22Rv1 (cell line): ENCODE data around the gene NAGS.
A peak's percentile ranks its signal among the peaks of the same experiment; 100 is the strongest.
"Not testable (repeated sequence)": the region's sequence is repeated elsewhere in the genome, so short reads cannot be mapped to it uniquely, and the experiment has no call there.

Experiments
- H3K27ac ChIP-seq: fragments of 450-650 bp; 2 replicates; pipeline ENCODE4 v1.5.1; 2017
- ZFX ChIP-seq: fragments of 450-650 bp; IDR thresholded peaks from 2 replicates; pipeline ENCODE4 v1.6.1; 2017; ENCODE audit warnings: antibody characterized with exemption, borderline replicate concordance
- TF ChIP-seq, protein P1 (sequence below): fragments of 450-650 bp; IDR thresholded peaks from 2 replicates; pipeline ENCODE4 v1.5.1; 2017; ENCODE audit warnings: mild to moderate bottlenecking

Gene NAGS

DNA sequence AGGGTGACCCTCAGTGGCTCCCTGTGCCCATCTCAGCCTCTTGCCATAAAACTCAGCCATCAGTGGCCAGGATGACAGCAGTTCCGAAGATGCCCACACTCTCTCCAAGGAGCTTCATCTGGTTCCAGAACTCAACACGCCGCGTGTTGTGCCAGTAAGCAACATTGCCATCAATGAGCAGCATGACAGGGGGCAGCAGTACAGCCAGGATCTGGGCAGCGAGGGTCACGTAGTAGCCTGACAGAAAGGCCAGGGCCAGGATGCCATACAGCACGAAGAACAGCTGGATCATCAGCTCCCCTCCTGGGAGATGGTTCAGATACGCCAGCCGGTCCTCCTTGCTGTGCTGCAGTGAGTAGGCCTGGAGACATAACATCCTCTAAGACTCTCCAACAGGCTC, 7.5 kb downstream of the NAGS start:
- H3K27ac ChIP-seq, result no peak overlapping the region; the same call in 1 of the 2 replicates
- TF ChIP-seq, protein P1, sequence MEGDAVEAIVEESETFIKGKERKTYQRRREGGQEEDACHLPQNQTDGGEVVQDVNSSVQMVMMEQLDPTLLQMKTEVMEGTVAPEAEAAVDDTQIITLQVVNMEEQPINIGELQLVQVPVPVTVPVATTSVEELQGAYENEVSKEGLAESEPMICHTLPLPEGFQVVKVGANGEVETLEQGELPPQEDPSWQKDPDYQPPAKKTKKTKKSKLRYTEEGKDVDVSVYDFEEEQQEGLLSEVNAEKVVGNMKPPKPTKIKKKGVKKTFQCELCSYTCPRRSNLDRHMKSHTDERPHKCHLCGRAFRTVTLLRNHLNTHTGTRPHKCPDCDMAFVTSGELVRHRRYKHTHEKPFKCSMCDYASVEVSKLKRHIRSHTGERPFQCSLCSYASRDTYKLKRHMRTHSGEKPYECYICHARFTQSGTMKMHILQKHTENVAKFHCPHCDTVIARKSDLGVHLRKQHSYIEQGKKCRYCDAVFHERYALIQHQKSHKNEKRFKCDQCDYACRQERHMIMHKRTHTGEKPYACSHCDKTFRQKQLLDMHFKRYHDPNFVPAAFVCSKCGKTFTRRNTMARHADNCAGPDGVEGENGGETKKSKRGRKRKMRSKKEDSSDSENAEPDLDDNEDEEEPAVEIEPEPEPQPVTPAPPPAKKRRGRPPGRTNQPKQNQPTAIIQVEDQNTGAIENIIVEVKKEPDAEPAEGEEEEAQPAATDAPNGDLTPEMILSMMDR, result no peak
- TF ChIP-seq ZFX, result no peak

DNA sequence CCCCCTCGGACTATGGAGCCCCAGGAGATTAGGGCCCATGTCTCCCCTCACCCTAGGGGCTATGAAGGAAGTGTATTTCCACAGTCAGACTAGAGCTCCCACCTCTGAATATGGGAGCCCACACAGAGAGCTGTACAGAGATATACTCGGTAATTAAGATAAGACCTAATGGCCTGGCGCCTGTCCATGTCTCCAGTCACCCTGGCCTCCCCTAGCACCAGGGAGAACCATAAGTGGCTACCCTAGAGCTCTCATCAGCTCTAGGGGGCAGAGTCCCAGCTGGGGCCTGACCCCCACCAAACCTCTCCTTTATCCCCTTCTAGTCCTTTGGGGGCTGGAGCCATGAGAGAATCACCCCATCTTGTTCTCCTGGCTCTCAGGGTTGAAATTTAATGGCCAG, 8.0 kb downstream of the NAGS start:
- TF ChIP-seq, protein P1, result no peak
- TF ChIP-seq ZFX, result no peak
- no peak overlapping the region for H3K27ac ChIP-seq

DNA sequence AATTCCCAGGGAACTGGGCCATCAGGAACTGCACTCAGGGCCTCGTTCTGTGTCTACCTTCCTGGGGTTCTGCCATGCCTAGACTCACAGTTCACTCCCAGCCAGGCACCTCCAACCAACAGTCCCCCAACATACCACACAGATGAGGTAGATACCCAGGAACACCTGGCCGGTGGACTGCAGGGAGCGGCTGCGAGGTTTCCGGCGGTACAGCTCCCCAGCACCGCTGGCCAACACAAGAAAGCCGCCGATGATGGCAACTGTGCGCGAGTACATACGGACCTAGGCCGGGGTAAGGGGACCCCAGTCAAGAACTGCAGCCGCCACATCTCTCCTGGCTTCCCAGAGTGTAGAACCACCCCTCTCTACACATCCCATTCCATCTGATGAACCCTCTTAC, 8.5 kb downstream of the NAGS start:
- no peak overlapping the region for H3K27ac ChIP-seq
- no peak for TF ChIP-seq ZFX

DNA sequence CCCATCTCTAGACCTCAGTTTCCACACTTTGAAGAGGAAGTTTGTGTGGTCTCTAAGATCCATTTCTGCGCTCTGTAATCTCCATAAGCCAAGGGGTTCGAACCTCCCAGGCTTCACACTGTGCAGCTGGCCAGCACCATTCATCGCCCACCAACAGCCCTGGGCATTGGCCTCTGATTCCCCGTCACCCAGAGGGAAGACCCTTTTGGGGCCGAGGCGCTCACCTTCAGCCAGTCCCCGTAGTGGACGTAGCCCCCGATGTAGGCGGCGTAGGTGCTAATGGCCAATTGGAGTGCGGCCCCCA, 9.7 kb downstream of the NAGS start:
- TF ChIP-seq ZFX, result no peak
- TF ChIP-seq, protein P1, result no peak
- H3K27ac ChIP-seq, result peak overlapping the region; percentile 78

DNA sequence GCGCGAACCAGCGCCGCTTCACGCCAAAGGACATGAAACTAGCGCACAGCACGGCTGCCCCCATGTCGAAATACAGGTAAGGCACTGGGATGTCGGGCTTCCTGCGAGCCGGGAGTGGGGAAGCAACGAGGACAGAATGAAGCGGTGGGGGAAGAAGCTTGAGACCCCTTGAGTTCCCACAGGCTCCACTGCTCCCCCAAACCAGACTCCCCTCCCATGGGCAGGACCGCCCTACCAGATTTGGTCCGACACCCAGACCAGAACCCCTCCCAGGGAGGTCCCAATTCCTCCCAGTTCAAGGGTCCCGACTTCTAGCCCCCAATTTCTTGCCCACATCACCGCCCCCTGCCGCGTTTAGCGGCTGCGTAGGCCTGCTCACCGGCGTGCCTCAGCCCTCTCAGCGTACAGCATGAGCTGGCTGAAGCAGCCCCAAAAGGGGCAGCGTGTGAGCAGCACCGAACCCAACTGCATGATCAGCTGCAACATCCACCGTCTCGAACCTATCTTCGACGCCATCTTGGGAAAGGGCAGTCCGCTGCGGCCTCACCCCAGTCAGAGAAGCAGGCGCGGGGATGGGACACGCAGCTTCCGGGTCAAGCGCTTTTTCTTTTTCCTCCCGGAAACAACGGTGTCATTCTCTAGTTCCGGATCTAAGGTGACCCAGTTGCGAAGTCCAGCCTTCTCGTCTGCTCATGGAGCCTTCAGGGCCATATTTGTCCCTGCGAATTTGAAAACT, 10.2 kb downstream of the NAGS start, which contains the start of gene TMEM101:
TSS of gene TMEM101 (minus strand) at position 527 of the 736 bp plus-strand sequence. CDS start at position 516, 11 bp downstream.
- TF ChIP-seq, protein P1, result no peak
- no peak for TF ChIP-seq ZFX
- peak within 1 kb of the TSS; percentile 78 for H3K27ac ChIP-seq

DNA sequence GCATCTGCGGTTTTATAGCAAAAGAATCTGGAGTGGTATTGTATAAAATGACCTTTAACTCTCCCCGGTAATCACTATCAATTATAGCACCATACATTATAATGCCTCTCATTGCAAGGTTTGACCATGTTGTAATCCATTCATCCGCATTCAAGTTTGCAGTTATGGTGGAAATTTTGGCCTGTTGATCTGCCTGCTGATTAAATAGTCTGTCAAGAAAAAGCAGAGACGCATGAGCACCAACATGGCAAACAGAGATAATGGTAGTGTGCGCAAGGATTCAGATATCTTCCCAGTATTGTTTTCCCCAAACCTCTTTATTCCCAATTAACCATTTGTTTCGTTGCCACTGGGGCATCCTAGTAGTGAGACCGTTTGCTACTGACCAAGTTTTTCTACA, 16.8 kb downstream of the NAGS start:
- not testable (repeated sequence) for H3K27ac ChIP-seq

DNA sequence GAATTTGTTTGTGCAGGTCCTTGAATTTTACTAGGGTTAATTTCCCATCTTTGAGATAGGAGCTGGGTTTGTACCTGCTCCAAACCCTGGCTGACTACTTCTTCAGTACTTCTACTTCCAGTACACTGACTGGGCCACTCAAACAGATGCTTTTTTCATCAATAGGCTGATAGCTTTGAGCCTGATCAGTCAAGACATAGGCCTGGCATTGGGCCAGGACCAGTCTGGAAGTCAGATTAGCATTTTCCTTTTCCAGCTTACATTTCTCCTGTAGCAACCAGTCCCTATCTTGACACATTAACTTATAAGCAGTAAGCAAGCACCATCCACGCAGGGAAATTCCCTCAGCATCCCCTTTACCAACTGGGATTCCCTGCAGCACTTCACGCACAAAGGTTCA, 17.8 kb downstream of the NAGS start:
- TF ChIP-seq, protein P1, result no peak
- TF ChIP-seq ZFX, result no peak
- no peak overlapping the region for H3K27ac ChIP-seq

DNA sequence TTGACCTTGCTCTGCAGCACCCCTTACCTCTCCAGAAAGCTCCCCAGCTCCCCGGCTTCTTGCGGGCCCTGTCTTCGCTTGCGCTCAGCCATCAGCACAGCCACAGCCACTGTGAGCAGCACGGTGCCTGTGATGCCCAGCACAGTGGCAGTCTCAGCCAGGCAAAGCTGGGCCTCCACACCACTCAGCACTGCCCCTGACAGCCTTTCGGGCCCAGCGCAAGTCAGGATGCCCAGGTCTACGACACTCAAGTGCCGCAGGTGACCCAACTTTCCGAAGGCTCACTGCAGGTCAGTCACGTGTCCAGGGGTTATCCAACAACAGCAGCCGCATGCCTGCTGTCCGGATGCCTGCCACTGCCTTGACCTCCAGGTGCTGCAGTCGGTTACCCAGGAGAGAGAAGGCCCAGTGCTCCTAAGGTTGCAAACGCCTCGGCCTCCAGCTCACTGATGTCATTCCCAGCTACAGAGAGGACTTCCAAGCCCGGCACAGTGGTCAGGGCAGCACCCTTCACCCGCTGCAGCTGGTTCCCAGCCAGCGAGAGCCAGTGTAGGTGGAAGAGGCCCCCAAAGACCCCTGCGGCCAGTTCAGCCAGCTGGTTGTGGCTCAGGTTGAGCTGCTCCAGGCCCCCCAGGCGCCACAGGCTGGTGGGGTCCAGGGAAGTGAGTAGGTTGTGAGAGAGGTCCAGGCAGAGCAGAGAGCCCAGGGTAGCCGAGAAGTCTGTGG, 19.3 kb downstream of the NAGS start:
- no peak for TF ChIP-seq ZFX
- TF ChIP-seq, protein P1, result no peak
- H3K27ac ChIP-seq, result no peak overlapping the region
